ENCODE results near the gene CREG1.
"Not testable (repeated sequence)": the region's sequence is repeated elsewhere in the genome, so short reads cannot be mapped to it uniquely, and the experiment has no call there.

The CREG1 gene

DNA sequence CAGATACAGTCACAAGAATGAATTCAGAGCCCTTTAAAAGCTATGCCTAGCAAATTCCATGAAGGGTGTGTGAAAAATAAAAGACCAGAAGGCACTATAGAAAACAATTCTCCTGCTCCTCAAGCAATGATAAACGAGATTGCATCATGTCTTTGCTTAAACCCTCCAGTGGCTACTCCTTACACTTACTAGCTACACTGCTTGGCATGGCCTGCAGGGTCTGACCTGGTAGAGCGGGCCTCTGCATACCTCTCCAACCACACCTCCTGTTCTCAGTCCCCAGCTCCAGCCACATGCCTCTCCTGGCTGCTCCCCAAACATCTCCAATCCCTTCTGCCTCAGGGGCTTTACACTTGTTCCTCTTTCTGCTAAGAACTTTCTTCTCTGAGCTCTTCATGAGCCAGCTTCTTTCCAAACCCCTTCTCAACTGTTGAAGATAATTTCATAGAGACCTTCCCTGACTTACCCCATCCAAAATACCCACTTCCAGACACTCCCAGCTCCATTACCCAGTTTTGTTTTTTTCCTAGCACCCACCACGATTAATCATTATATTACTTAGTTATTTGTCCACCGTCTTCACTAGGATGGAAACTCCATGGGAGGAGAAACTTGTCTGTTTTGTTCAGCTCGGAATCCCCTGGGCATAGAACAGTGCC, 11.2 kb upstream of the CREG1 start:
- no peak for DNase-seq (ENCODE audit: low read depth)
- TF ChIP-seq, protein P1, sequence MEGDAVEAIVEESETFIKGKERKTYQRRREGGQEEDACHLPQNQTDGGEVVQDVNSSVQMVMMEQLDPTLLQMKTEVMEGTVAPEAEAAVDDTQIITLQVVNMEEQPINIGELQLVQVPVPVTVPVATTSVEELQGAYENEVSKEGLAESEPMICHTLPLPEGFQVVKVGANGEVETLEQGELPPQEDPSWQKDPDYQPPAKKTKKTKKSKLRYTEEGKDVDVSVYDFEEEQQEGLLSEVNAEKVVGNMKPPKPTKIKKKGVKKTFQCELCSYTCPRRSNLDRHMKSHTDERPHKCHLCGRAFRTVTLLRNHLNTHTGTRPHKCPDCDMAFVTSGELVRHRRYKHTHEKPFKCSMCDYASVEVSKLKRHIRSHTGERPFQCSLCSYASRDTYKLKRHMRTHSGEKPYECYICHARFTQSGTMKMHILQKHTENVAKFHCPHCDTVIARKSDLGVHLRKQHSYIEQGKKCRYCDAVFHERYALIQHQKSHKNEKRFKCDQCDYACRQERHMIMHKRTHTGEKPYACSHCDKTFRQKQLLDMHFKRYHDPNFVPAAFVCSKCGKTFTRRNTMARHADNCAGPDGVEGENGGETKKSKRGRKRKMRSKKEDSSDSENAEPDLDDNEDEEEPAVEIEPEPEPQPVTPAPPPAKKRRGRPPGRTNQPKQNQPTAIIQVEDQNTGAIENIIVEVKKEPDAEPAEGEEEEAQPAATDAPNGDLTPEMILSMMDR (conservative IDR thresholded peaks at IDR 0.05; ENCODE audit: low read depth, low read length): no peak
- no peak overlapping the region for H3K4me3 ChIP-seq (ENCODE audit: low read length)

DNA sequence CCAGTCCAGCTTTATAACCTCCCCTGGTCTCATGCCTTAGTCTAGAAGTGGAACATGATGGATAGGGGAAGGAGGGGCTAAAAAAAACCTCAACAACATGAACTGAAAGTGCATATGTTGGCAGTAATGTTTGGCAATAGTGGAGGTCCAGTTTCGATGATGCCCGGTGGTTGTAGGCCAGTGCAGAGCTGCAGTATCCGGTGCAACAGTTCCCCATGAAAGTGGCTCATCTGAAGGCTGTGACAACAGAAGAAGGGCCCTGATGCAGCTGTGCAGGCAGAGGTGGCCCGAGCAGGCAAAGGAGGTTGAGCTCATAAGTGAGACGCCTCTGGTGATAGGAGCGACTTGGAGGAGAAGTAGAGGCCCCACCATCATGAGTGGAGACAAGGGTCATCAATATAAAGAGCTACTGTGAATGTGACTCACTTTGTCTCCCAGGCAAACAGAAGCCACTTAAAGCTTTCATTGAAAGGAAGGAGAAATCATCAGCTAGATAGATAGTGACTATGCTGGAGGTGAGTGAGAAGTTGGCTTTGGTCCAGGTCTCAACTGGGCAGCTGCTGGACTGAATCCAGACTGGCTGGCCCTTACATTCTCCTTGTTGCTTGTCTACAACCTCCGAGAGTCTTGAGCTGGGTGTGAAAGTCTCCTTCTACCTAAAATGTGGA, 10.2 kb upstream of the CREG1 start:
- no peak overlapping the region for H3K4me3 ChIP-seq (ENCODE audit: low read length)
- DNase-seq (ENCODE audit: low read depth): no peak
- TF ChIP-seq, protein P1 (conservative IDR thresholded peaks at IDR 0.05; ENCODE audit: low read depth, low read length): no peak

DNA sequence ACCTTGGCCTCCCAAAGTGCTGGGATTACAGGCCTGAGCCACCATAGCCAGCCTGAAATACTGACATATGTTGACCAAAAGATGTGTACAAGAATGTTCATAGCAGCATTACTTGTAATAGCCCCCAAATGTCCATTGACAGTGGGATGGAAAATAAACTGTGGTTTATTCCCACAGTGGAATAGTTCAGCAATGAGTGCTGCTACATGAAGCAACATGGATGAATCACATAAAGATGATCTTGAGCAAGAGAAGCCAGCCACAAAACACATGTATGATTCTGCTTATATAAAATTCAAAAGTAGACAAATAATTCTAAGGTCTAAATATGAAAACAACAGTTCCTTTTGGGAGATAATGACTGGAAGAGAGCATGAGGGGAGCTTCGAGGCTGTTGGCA, 9.1 kb upstream of the CREG1 start:
- DNase-seq (ENCODE audit: low read depth): no peak
- H3K4me3 ChIP-seq (ENCODE audit: low read length): no peak overlapping the region
- TF ChIP-seq, protein P1 (conservative IDR thresholded peaks at IDR 0.05; ENCODE audit: low read depth, low read length): no peak

DNA sequence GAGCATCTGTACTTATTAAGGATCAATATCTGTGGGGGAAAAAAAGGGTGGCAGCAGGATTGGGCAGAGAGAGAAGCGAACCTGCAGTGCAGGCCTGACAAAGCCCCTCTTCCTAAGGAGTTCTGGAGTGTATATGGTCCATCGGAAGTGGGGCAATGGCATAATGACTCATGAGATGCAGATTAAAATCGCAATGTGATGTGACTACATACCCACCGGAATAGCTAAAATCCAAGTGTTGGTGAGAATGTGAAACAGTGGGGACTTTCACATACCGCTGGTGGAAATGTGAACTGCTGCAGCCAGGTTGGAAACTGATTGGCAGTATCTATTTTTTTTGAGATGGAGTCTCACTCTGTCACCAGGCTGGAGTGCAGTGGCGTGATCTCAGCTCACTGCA, 8.2 kb upstream of the CREG1 start:
- TF ChIP-seq, protein P1 (conservative IDR thresholded peaks at IDR 0.05; ENCODE audit: low read depth, low read length): no peak
- H3K4me3 ChIP-seq (ENCODE audit: low read length): no peak overlapping the region
- DNase-seq (ENCODE audit: low read depth): no peak

DNA sequence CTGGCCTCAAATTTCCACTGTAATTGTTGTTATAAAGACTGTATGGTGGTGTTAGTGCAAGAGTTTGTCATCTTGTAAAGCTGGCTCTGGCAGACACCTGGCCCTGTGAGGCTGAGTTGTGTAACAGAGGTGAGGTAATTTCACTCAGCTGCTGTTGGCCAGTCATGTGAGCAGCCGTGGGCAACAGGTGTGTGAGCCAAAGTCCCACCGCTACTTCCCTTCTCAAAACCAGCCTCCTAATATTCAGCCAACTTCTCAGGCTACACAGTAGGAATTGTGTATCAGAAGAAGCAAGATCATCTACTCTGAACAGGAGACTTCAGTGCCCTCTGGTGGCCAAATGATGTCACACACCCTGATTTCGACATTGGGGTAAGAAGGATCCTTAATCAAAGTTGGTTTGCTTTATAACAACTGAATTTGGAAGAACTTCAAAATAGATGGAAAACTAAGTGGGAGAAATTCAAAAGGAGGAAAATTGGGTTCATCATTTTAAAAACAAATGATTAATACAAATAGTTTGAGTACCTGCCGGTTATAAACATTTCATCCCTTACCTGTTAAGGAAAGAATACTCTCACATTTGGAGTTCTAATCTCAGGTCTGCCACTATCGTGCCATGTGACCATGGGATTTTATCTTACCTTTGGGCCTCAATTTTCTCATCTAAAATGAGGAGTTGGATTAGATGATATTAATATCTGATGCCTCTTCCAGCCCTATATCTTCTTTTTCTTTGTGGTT, 2.6 kb upstream of the CREG1 start:
- TF ChIP-seq, protein P1 (conservative IDR thresholded peaks at IDR 0.05; ENCODE audit: low read depth, low read length): peak; percentile 94
- H3K4me3 ChIP-seq (ENCODE audit: low read length): no peak overlapping the region
- DNase-seq (ENCODE audit: low read depth): no peak

DNA sequence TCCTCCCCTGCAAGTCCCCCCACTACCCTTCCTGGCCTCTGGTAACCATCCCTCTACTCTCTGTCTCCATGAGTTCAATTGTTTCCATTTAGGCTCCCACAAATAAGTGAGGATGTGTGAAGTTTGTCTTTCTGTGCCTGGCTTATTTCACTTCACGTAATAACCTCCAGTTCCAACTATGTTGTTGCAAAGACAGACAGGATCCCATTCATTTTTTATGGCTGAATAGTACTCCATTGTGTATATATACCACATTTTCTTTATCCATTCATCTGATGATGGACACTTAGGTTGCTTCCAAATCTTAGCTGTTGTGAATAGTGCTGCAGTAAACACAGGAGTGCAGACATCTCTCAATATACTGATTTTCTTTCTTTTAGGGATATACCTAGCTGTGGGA, 1.5 kb upstream of the CREG1 start:
- not testable (repeated sequence) for H3K4me3 ChIP-seq (ENCODE audit: low read length); DNase-seq (ENCODE audit: low read depth)

DNA sequence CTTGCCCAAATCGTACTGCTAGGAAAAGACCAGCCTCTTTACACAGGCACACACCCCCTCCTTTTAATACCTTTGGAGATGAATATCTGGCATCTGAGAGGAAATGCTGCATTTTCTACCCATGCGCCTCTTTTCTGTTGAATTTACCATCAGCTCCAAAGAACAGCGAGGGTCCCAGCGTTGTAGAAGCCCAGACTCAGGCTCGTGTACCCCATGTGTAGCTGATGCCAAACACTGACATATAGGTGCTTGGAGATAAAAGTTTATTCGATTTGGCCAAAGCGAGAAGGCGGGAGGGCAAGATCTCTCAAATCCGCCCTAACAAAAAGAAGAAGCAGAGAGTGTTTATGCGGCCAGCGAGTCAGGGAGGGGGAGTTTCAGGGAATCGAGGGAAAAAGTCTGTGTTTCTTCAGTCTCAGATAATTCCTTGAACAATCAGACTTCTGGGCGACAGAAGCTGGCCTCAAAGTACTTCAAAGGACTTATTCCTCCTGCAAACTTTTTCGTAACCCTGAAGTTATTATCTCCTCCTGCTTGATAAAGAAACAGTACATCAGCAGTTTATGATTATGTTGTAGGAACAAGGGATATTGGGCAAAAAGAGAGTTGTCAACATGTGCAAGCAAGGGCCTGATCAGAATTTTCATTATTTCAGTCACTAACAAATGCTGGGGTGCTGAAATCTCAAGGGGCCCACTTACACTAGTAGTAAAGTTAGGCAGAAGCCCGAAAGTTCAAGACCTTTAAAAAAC, 642 bp upstream of the CREG1 start:
- DNase-seq (ENCODE audit: low read depth): no peak
- TF ChIP-seq, protein P1 (conservative IDR thresholded peaks at IDR 0.05; ENCODE audit: low read depth, low read length): no peak
- H3K4me3 ChIP-seq (ENCODE audit: low read length): peak overlapping the region; percentile 67

Data from retinal pigment epithelial cell (primary cell).